Measurements from ENCODE around the gene DOCK10.

GRCh38 chr2:224887141-224887540 is 155.1 kb downstream of the DOCK10 start:
- TF ChIP-seq FOXM1 (IDR thresholded peaks at IDR 0.05; ENCODE audit: borderline replicate concordance, low read depth) (no peak), TCF12 (IDR thresholded peaks at IDR 0.05; ENCODE audit: low read depth) (no peak), RAD21 (IDR thresholded peaks at IDR 0.05; ENCODE audit: low read depth) (no peak)

Data from Ishikawa (cell line).